Activated T-helper 9 cell treated with anti-CD3 and anti-CD28 coated beads, Interleukin-2, amount 50 U/mL, for 16 hours (primary cell): ENCODE data around the gene WNT11.
"Not testable (repeated sequence)": the region's sequence is repeated elsewhere in the genome, so short reads cannot be mapped to it uniquely, and the experiment has no call there.

Experiments used
- DNase-seq: peaks from one replicate; pipeline ENCODE4 v3.0.0-alpha.2; 2020; ENCODE audit warnings: low read depth

Gene WNT11

DNA sequence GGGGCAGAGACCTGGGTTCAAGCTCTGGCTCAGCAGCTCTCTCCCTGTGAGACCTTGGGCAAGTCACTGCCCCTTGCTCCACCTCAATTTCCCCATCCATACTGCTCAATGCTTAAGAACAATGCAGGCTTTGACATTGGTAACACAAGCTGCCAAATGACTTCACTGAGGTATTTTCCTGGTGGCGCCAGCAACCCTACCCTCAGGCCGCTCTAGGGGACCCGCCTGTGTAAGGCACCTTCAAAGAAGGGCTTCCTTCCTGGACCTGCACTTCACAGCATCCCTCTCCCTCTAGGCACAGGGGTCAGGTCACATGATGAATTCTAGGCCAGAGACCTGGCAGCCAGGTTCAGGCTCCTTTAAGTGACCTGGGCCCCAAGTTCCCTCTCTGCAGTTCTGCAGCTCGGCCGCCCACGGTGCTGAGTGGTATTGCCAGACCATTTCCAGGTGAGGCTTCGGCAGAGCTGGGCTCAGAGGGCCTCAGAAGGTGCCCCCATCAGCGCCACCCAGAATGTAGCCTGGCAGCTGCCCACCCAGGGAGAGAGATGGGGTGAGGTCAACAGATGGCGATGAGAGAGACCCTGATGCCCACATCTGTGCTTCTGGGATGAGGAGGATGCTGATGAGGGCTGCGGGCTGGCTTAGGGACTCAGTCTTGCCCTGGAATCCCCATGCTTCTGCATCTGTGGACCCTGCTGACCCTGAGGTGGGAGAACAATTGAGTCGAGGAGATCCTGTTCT is 4.5 kb downstream of the WNT11 start:
- no peak for DNase-seq

DNA sequence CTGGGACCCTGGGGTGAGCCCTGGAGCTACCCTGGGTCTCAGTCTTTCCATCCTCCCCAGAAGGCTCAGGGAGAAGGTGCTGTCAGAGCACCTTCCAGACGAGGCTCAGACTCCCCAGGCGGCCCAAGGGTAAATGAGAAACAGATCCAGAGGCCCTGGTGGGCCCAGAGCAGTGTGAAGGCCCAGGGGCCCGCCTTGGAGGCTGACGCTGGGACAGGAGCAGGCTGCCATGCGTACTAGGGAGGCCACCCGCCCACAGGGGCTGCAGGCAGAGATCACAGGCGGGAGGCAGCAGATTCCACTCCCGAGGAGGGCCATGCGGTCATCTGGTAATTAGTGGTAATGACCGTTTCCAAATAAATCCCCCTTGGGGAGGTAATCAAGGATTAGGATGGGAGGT is 5.2 kb downstream of the WNT11 start:
- DNase-seq, result no peak

DNA sequence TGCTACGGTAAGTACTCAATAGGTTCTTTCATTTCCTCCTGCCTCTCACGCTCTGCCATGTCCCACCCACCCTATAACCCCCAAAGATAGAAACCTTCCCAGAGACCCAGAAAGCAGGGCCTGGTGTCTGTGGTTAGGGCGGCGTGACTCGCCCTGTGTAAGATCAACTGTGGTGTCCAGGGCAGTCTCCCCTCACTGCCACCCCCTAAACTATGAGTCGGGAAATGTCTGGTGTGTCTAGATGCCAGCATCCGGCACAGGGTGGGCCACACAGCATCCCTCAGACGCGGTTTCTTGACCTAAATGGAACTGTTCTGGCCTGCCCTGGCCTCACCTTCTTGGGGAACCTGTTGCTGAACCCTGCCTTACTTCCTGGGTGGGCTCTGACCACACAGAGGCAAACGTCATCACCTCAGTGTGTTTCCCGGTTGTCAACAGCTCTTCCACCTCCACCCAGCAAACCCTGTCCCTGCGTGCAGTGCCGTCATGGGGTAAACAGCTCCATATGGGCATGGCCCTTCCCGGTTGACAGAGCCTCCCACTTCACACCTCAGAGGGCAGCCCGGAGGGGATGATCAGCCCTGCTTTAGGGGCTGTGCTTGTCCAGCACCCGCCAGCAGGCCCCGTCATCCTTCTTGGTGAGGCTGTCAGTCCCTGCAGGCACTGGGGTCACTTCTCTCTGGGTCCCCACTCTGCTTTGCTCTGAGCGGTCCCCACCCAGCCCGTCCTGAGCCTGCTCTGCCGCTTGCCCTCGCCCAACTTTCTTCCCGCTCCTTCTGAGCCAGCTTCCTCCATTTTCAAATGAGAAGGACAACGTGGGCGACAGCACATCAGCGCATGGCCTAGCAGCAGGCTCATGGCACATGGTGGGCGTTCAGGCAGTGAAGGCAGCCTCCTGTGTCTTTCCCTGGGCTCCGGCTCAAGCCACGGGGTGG is 6.0 kb downstream of the WNT11 start:
- no peak for DNase-seq

- not testable (repeated sequence) for DNase-seq
Observed at GRCh38 chr11:76198691-76199090, 7.6 kb downstream of the WNT11 start.

GRCh38 chr11:76197941-76198640 is 8.2 kb downstream of the WNT11 start:
- DNase-seq, result no peak

GRCh38 chr11:76197332-76197731 is 9.0 kb downstream of the WNT11 start:
- no peak for DNase-seq

DNA sequence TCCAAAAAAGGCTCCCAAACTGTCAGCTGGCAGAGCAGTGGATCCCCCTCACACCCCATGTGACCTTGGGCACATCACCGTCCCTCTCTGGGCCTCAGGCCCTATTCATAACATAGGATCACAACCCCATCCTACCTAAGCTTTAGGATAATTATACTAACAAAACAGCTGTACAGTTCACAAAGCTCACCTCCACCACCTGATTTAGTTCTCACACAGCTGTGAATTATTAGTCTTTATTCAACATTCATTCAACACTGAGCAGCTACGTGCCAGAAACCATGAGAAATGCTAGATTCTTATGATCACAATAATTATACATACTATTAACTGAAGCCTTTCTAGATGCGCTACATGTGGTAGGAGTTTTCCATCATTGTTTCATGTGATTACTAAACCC is 9.5 kb downstream of the WNT11 start:
- no peak for DNase-seq

DNA sequence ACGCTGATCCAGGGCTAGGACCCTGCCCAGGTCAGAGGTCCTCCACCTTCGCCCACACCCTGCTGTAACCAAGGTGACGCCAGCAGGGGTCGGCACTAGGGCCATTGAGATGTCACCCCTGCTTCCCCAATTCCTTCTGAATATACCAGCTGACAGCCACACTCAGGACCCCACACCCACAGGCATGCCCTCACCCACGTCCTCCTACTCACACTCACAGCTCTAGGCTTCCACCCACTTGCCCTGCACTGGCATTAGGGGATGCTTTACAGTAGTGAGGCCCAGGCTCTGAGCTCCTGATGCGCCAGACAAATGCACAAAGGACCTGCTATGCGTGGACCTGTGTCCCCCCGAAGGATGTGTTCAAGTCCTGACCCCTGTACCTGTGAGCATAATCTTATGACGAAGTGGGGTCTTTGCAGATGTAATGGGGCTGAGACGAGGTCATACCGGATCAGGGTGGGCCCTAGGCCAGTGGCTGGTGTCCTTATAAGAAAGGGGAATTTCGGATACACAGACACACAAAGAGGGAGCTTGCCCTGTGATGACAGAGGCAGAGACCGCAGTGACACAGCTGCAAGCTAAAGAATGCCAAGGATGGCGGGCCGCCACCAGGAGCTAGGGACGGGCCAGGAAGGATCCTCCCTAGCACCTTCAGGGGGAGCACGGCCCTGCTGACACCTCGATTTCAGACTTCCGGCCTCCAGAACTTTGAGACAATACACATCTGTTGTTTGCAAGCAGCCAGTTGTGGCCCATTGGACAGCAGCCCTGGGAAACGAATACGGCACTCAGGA is 11.2 kb downstream of the WNT11 start:
- no peak for DNase-seq

DNA sequence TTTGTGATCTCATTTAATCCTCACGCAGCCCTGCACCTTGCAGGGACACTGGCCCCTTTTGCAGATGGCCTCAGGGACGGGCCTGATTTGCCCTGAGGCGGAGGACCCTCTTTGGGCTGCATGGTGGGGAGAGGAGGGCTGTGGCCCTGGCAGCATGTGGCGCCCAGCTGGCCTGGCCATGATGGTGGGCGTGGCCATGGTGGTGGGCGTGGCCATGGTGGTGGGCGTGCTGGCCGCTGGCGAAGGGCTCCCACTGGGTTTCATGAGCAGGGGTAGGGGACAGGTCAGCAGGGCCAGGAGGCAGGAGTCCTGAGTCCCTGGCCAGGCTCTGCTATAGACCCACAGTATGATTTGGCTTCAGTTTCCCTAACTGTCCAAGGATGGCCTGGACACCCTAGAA is 13.1 kb downstream of the WNT11 start:
- DNase-seq, result no peak

GRCh38 chr11:76190376-76190775 is 15.9 kb downstream of the WNT11 start:
- no peak for DNase-seq

GRCh38 chr11:76189682-76190081 is 16.6 kb downstream of the WNT11 start:
- DNase-seq, result no peak

GRCh38 chr11:76188873-76189272 is 17.4 kb downstream of the WNT11 start:
- DNase-seq, result no peak

DNA sequence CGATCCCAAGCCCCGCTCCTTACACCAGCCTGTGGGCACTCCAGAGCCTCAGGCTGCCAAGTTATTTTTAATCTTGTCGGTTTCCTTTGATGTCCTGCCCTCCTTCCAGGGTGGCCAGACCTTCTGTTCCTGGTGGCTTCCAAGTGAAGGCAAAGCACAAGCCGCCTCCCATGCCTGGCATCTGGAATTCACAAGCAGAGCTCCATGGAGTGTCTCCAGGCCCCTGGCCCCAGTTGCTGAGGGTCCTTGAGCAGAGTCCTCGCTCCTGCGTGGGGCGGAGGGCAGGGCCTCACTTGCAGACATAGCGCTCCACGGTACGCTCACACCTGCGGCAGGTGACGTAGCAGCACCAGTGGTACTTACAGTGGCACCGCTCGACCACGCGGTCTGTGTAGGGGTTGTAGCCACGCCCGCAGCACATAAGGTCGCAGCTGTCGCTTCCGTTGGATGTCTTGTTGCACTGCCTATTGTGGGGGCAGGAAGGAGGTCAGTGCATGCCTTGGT is 19.5 kb downstream of the WNT11 start:
- no peak for DNase-seq

- DNase-seq, result no peak
Observed at GRCh38 chr11:76185931-76186401, 20.3 kb downstream of the WNT11 start.

DNA sequence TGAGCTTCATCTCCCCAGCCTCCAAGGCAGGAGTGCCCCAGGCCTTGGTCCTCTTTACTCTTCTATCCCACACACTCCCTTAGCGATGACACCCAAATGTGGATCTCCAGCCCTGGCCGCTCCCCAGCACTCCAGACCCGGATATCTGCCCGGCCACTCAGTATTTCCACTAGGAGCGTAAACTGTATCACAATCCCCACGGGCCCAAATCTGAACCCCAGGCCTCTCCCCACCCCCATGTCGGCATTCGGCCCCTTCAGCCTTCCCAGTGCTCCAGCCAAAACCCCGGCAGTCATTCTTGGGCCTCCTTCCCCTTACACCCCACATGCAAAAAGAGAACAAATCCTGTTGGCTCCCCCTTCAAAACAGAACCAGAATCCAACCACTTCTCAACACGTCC is 20.8 kb downstream of the WNT11 start:
- no peak for DNase-seq

- DNase-seq, result no peak
Observed at GRCh38 chr11:76184551-76184993, 21.7 kb downstream of the WNT11 start.

DNA sequence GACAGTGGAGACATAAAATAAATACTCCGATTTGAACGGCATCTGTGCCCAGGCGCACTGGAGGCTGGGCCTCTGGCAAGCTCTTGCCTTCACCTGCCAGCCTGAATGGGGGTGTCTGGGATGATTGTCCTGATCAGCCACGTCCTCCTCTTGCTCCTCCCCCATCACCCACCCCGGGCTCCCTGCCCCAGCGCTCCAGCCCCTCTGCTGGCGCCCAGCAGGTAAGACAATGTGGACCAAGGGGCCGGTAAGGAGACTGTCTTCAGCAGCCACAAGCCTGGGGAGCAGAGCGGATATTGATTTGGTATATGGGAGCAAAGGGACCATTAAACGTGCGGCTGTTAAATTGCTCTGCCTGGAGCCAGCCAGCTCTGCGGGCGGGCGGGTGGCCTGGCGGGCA is 24.9 kb downstream of the WNT11 start:
- no peak for DNase-seq

GRCh38 chr11:76179147-76179546 is 27.2 kb downstream of the WNT11 start:
- DNase-seq, result no peak

DNA sequence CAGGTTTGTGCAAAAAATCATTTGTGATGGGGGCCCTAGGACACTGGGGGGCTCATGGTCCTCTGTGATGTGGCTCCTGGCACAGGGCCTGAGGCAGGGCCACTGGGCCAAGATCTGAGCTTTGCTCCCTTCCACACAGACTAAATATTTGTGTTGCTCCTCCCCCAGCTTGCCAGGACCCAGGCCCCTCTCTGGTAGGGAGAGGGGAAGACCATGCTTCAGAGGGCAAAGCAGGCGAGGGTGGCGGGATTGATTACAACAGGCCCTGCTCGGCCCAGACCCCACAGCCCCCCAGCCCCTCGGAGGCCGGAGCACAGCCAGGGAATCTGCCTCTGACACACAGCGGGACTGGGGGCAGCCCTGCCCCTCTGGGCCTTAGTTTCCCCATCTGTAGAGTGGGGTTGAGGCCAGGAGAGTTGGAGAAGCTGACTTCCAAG is 29.0 kb downstream of the WNT11 start:
- no peak for DNase-seq

DNA sequence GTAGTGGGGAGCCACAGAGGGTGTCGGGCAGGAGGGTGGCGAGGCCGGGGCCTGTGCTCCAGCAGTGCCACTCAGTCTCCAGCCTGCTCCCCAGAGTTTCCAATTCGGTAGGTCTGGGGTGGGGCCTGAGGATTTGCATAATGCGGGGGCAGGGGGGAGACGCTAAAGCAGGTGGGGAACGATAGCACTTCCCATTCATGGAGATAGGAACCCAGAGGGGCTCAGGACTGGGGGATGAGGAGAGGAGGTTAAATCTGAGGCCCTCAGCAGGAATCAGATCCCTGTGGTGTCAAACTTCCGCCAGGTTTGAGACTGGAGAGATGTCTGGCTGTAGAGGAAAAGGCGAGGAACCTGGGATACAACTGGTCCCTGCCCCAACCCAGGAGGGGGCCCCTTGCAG is 29.8 kb downstream of the WNT11 start:
- DNase-seq, result no peak

DNA sequence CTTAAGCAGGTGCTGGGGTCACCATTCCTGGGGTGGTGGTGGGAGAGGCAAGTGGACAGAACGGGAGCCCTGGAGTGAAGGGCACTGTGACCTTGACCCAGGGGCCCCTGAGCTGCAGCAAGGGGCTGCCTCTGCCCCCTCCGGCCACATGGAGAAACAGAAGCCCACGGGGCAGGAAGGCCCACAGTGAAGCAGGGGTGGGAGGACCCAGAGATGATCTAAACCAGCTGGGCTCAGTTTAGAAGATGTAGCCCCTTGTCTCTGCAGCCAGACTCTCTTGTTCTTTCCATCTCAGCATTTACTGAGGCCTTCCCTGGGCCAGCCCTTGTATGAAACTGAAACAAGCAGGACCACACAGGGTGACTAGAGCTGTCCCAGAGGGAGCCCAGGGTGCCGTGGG is 30.5 kb downstream of the WNT11 start:
- no peak for DNase-seq
